Ishikawa (cell line): Measurements from ENCODE around the gene SELPLG.

ENCODE experiments used
- CEBPB ChIP-seq: IDR thresholded peaks from 2 replicates; pipeline ENCODE4 v1.6.1; 2012
- CREB1 ChIP-seq: IDR thresholded peaks from 2 replicates; pipeline ENCODE4 v1.6.1; 2012; ENCODE audit warnings: low read depth
- EGR1 ChIP-seq: IDR thresholded peaks from 2 replicates; pipeline ENCODE4 v1.6.1; 2012
- EP300 ChIP-seq: IDR thresholded peaks from 2 replicates; pipeline ENCODE4 v1.6.1; 2012; ENCODE audit warnings: borderline replicate concordance
- FOXM1 ChIP-seq: IDR thresholded peaks from 2 replicates; pipeline ENCODE4 v1.6.1; 2012; ENCODE audit warnings: low read depth, borderline replicate concordance
- MAX ChIP-seq: IDR thresholded peaks from 2 replicates; pipeline ENCODE4 v1.6.1; 2012
- NFIC ChIP-seq: IDR thresholded peaks from 2 replicates; pipeline ENCODE4 v1.6.1; 2012
- RAD21 ChIP-seq: IDR thresholded peaks from 2 replicates; pipeline ENCODE4 v1.6.1; 2012; ENCODE audit warnings: low read depth
- REST ChIP-seq: IDR thresholded peaks from 2 replicates; pipeline ENCODE4 v1.6.1; 2012; ENCODE audit warnings: low read depth, mild to moderate bottlenecking
- TAF1 ChIP-seq: IDR thresholded peaks from 2 replicates; pipeline ENCODE4 v1.6.1; 2012; ENCODE audit warnings: low read depth, mild to moderate bottlenecking
- TCF12 ChIP-seq: IDR thresholded peaks from 2 replicates; pipeline ENCODE4 v1.6.1; 2012; ENCODE audit warnings: low read depth
- TEAD4 ChIP-seq: IDR thresholded peaks from 2 replicates; pipeline ENCODE4 v1.6.1; 2012
- USF1 ChIP-seq: IDR thresholded peaks from 2 replicates; pipeline ENCODE4 v1.6.1; 2012
- YY1 ChIP-seq: IDR thresholded peaks from 2 replicates; pipeline ENCODE4 v1.6.1; 2012; ENCODE audit warnings: low read depth
- ZBTB7A ChIP-seq: IDR thresholded peaks from 2 replicates; pipeline ENCODE4 v1.6.1; 2012; ENCODE audit warnings: low read depth

Gene SELPLG

GRCh38 chr12:108592033-108592909, 41.4 kb downstream of the SELPLG start:
- TF ChIP-seq USF1 (no peak), ZBTB7A (no peak), EP300 (no peak), REST (no peak), CEBPB (no peak), TCF12 (no peak), YY1 (no peak), TEAD4 (no peak), RAD21 (no peak), FOXM1 (no peak), NFIC (no peak), EGR1 (no peak), TAF1 (no peak), MAX (no peak), CREB1 (no peak)

GRCh38 chr12:108591267-108591980, 42.3 kb downstream of the SELPLG start:
- 0 out of 2 replicates have a peak, but pooled peaks have one; percentile 27 for TF ChIP-seq MAX
- no peak for TF ChIP-seq RAD21
- no peak for TF ChIP-seq YY1
- no peak for TF ChIP-seq CEBPB

GRCh38 chr12:108589840-108590229, 43.9 kb downstream of the SELPLG start:
- no peak for TF ChIP-seq CEBPB
- no peak for TF ChIP-seq EP300
- TF ChIP-seq CREB1 = no peak
- TF ChIP-seq MAX = no peak
- TF ChIP-seq USF1 = no peak
- TF ChIP-seq TCF12 = no peak
- TF ChIP-seq EGR1 = no peak
- no peak for TF ChIP-seq YY1
- no peak for TF ChIP-seq RAD21
- TF ChIP-seq TEAD4 = no peak
- TF ChIP-seq NFIC = no peak
- TF ChIP-seq FOXM1 = no peak
- no peak for TF ChIP-seq ZBTB7A
- no peak for TF ChIP-seq TAF1
- no peak for TF ChIP-seq REST

- TF ChIP-seq EGR1 = no peak
- TF ChIP-seq USF1 = 0 out of 2 replicates have a peak, but pooled peaks have one; percentile 42
- peak; percentile 83 for TF ChIP-seq EP300
- TF ChIP-seq RAD21 = no peak
- no peak for TF ChIP-seq YY1
- no peak for TF ChIP-seq REST
- peak; percentile 98 for TF ChIP-seq ZBTB7A
- peak; percentile 64; the same call in 1 of the 2 replicates for TF ChIP-seq CREB1
- peak; percentile 58 for TF ChIP-seq TEAD4
- 0 out of 2 replicates have a peak, but pooled peaks have one; percentile 42 for TF ChIP-seq CEBPB
- no peak for TF ChIP-seq TAF1
- peak; percentile 87 for TF ChIP-seq TCF12
- TF ChIP-seq NFIC = peak; percentile 95
- 0 out of 2 replicates have a peak, but pooled peaks have one; percentile 47 for TF ChIP-seq FOXM1
- peak; percentile 57 for TF ChIP-seq MAX
Observed at GRCh38 chr12:108589028-108589839, 44.5 kb downstream of the SELPLG start.
